Esophagus muscularis mucosa (tissue), 4 donors: Measurements from ENCODE around the gene SHROOM4.

Source experiments
- EP300 ChIP-seq: sonication (generic); formaldehyde crosslinking; IDR thresholded peaks from one replicate; pipeline ENCODE4 v1.6.1; 2017; ENCODE audit warnings: antibody characterized with exemption
- POLR2A ChIP-seq: fragments of 450-650 bp; IDR thresholded peaks from one replicate; pipeline ENCODE4 v1.6.1; 2017; ENCODE audit warnings: antibody characterized with exemption, moderate library complexity, mild to moderate bottlenecking, low read depth
- POLR2AphosphoS5 ChIP-seq, 2 donors: sonication (generic); formaldehyde crosslinking; IDR thresholded peaks; one replicate each; pipeline ENCODE4 v1.6.1; 2017; ENCODE audit warnings: antibody characterized with exemption in 2 of 2
- TF ChIP-seq, protein P1 (sequence below), 3 experiments: fragments of 200-600 bp in 2 of 3; fragments of 450-650 bp in 1 of 3; sonication (generic) in 2 of 3; IDR thresholded peaks; one replicate each; pipeline ENCODE4 v1.5.1; 2017 to 2019; ENCODE audit warnings: antibody characterized with exemption in 3 of 3, mild to moderate bottlenecking in 2 of 3, moderate library complexity in 1 of 3

DNA sequence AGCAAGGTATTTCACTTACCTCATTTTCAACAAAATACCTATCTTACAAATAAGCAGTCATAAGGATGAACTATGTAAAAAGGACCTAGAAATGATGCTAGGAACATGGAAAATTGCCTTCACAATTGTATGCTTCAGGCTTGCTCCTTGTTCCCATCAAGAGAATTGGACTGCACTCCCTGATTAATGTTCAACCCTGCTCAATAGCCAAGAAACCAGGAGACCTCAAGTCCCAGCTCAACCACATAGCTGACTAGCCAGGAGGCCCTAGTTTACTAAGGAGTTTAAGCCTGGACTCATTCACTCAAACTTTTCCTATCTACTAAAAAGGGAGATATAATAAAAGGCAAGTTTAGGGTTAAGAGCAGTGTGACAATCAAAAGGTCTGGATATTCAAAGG is 196.8 kb downstream of the SHROOM4 start:
- TF ChIP-seq, protein P1, sequence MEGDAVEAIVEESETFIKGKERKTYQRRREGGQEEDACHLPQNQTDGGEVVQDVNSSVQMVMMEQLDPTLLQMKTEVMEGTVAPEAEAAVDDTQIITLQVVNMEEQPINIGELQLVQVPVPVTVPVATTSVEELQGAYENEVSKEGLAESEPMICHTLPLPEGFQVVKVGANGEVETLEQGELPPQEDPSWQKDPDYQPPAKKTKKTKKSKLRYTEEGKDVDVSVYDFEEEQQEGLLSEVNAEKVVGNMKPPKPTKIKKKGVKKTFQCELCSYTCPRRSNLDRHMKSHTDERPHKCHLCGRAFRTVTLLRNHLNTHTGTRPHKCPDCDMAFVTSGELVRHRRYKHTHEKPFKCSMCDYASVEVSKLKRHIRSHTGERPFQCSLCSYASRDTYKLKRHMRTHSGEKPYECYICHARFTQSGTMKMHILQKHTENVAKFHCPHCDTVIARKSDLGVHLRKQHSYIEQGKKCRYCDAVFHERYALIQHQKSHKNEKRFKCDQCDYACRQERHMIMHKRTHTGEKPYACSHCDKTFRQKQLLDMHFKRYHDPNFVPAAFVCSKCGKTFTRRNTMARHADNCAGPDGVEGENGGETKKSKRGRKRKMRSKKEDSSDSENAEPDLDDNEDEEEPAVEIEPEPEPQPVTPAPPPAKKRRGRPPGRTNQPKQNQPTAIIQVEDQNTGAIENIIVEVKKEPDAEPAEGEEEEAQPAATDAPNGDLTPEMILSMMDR (IDR thresholded peaks at IDR 0.05) = no peak
- TF ChIP-seq POLR2AphosphoS5 (IDR thresholded peaks at IDR 0.05) (no peak), POLR2A (no peak), EP300 (no peak)
